ENCODE results near the gene PREB.
A peak's percentile ranks its signal among the peaks of the same experiment; 100 is the strongest.

Gene PREB

GRCh38 chr2:27094353-27094984 is 40.0 kb downstream of the PREB start:
- no peak for DNase-seq

GRCh38 chr2:27093430-27094352 is 40.7 kb downstream of the PREB start:
- no peak for DNase-seq

GRCh38 chr2:27092696-27093429 is 41.6 kb downstream of the PREB start:
- DNase-seq, result no peak

- DNase-seq, result no peak
Observed at GRCh38 chr2:27091746-27092695, 42.4 kb downstream of the PREB start.

DNA sequence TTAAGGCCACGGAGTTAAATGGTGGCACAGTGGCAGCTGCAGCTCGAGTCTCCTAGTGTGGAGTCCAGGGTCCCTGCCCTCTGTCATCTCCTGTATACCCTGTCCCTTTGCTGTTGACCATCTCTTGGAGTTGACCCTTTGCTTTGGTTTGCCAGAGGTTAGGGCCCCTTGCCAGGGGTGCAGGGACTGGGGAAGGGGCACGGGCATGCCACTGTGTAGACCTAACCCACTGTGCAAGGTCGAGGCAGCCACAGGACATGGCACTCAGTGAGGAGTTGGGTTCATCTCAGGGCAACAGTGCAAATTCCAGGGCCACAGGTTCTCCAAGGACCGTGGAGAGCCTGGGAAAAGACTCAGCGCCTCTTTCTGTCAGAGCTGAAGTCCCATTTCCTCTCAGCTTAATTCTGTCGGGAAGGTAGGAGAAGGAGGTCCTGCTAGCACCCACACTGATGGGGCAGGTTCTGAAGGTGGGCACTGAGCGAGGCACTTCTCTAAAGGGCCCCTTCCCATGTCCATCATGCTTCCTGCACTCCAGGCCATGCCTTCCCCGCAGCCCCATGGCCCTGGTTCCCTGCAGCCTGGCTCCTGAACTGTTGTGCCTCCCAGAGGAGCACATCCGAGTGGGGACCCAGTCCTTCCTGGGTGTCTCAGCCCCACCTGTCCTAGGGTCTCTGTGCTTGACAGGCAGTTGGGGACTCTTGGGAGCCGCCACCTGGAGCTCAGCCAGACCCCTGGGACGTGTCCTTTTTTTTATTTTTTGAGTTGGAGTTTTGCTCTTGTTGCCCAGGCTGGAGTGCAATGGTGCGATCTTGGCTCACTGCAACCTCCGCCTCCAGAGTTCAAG is 45.1 kb downstream of the PREB start:
- DNase-seq, result no peak

GRCh38 chr2:27088634-27089033 is 45.8 kb downstream of the PREB start:
- DNase-seq, result no peak

DNA sequence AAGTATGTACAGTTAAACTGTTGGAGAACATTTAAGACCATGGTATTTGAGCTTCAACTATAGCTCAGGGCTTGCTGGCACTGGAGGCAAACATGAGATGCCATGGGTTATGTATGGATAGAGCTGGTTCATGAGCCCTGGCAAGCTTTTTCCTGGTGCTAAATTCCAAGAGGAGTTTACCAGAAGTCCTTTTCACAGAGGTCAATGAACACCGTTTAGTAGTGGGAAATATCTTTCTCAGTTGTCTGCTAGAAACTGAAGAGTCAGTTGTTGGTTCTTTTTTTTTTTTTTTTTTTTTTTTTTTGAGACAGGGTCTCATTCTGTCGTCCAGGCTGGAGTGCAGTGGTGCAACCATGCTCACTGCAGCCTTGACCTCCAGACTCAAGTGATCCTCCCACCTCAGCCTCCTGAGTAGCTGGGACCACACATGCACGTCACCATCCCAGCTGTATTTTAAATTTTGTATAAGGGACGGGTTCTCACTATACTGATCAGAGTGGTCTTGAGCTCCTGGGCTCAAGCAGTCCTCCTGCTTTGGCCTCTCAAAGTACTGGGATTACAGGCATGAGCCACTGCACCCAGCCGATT is 46.5 kb downstream of the PREB start:
- DNase-seq, result no peak

DNA sequence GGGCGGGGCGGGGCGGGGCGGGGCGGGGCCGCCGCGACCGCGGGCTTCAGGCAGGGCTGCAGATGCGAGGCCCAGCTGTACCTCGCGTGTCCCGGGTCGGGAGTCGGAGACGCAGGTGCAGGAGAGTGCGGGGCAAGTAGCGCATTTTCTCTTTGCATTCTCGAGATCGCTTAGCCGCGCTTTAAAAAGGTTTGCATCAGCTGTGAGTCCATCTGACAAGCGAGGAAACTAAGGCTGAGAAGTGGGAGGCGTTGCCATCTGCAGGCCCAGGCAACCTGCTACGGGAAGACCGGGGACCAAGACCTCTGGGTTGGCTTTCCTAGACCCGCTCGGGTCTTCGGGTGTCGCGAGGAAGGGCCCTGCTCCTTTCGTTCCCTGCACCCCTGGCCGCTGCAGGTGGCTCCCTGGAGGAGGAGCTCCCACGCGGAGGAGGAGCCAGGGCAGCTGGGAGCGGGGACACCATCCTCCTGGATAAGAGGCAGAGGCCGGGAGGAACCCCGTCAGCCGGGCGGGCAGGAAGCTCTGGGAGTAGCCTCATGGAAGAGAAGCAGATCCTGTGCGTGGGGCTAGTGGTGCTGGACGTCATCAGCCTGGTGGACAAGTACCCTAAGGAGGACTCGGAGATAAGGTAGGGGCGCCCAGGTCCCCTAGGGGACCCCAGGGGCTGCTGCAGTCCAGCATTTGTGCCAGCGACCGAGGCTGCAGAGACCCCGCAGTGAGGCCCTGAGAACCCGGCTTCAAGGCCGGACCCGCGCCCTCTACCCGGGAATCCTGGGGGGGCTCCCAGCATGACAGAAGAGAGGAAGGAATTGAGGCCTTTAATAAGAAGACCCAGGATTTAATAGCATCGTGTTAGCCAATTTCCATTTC is 47.5 kb downstream of the PREB start, which contains the start of gene KHK:
Gene KHK (plus strand): TSS at position 49 of the 870 bp plus-strand sequence. CDS start 488 bp downstream, at position 537.
- DNase-seq, result peak; percentile 65

DNA sequence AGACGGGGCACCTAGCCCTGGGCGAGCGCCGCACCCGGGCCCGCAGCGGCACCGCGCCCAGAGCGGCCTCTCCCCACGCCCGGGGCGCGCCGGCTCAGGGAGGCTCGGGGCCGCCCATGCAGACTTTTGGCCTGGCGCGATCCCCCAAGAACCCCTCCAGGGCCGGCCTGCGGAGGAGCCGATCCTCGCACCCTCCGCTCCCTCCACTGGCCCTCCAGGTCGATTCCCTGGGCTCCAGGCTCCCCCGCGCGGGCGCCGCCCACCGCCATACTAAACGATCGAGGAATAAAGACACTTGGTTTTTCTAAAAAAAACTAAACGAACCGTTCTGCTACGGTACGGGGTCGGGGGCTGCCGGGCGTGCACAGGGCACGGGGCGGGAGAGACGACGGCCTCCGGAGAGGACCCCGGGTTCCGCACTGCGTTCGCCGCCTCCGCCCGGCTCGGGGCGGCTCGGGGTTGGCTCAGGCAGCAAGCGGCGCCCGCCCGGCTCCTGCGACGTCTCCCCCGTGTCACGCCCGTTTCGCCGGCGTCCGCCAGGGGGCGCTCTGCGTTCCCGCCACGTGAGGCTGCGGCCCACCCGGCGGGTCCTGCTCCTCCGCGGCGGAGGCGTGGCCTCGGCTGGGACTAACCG is 48.2 kb downstream of the PREB start:
- peak; percentile 87 for DNase-seq

DNA sequence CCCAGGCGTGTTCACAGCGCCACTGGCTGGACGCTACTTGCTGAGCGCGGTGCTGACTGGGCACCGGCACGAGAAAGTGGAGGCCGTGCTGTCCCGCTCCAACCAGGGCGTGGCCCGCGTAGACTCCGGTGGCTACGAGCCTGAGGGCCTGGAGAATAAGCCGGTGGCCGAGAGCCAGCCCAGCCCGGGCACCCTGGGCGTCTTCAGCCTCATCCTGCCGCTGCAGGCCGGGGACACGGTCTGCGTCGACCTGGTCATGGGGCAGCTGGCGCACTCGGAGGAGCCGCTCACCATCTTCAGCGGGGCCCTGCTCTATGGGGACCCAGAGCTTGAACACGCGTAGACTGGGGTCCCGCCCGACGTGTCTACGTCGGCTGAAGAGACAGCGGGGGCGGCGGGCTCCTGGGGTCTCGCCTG is 48.8 kb downstream of the PREB start:
- DNase-seq, result peak; percentile 7

- no peak for DNase-seq
Observed at GRCh38 chr2:27085062-27085672, 49.3 kb downstream of the PREB start.

GRCh38 chr2:27084297-27085061 is 50.0 kb downstream of the PREB start:
- DNase-seq, result no peak

DNA sequence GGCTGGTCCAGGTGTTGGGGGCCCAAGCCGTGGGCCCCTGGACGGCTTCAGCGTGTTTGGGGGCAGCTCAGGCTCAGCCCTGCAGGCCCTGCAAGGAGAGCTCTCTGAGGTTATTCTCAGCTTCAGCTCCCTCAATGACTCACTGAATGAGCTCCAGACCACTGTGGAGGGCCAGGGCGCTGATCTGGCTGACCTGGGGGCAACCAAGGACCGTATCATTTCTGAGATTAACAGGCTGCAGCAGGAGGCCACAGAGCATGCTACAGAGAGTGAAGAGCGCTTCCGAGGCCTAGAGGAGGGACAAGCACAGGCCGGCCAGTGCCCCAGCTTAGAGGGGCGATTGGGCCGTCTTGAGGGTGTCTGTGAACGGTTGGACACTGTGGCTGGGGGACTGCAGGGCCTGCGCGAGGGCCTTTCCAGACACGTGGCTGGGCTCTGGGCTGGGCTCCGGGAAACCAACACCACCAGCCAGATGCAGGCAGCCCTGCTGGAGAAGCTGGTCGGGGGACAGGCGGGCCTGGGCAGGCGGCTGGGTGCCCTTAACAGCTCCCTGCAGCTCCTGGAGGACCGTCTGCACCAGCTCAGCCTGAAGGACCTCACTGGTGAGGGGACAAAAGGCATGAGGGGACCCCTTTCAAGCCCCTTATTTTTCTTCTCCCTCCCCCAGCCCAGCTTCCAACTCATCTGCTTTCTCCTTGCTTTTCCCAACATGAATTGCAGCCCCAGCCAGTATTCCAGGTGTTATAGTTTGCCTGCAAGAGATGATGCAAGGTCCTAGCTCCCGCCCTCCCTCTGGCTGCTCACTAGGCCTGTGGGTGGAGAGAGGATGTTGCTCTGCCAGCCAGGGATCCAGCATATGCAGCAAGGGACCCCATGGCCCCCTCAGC is 50.8 kb downstream of the PREB start:
- no peak for DNase-seq

DNA sequence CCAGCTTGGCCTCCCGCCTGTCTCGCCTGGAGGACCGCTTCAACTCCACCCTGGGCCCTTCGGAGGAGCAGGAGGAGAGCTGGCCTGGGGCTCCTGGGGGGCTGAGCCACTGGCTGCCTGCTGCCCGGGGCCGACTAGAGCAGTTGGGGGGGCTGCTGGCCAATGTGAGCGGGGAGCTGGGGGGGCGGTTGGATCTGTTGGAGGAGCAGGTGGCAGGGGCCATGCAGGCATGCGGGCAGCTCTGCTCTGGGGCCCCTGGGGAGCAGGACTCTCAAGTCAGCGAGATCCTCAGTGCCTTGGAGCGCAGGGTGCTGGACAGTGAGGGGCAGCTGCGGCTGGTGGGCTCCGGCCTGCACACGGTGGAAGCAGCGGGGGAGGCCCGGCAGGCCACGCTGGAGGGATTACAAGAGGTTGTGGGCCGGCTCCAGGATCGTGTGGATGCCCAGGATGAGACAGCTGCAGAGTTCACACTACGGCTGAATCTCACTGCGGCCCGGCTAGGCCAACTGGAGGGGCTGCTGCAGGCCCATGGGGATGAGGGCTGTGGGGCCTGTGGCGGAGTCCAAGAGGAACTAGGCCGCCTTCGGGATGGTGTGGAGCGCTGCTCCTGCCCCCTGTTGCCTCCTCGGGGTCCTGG is 51.5 kb downstream of the PREB start:
- DNase-seq, result no peak

- DNase-seq, result no peak
Observed at GRCh38 chr2:27081984-27082772, 52.3 kb downstream of the PREB start.
